ENCODE data around the gene JAM3. TPM values are rescaled to one million over a fixed set of nuclear protein-coding genes. Genes with fewer than 3 reads are reported as not detected.

The JAM3 gene
- total RNA-seq, 1 donor from 2014 or later = 17.6 TPM

DNA sequence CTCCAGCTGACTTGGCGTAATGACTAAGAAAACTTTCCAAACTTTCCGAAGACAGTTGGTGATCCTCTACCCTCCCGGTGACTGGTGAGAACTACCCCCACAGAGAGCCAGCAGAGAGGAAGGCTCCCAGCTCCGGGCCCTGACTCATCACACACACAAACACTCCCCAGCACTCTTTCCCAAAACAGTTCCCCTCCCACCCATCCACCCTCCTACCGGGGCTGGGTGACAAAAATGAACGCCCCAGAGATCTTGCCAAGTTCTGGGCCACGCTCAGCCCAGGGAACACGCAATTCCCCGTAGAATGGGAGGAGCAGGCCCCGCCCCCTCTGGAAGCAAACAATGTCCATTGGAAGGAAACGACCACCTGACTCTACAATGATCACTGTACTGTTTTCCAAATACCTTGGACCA lies 21.3 kb upstream of the JAM3 start:
- Mint-ChIP-seq H3K27me3 (peaks cover 38% of the 10 kb centered on the region), H3K27ac (no peak overlapping the region)
- TF ChIP-seq CTCF (IDR thresholded peaks at IDR 0.05) = no peak

DNA sequence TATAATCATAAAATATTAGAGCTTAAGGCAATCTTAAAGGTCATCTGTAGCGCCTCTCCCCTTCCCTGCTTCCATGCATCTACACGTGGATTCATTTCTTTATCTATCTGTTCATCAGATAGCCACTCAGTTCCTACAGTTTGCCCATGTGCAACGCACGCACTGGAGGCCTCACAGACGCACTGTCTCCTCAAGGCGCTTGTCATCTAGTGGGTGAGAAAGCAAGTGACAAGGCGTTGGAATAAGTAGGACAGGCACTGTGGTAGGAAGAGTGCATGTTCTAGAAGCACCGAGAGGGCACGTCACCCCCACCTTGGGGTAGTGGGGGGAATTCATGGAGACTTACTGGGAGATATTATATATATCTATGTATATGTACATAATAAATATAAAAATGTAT lies 20.8 kb upstream of the JAM3 start:
- peaks cover 2% of the 10 kb centered on the region for H3K4me1 Mint-ChIP-seq
- no peak overlapping the region for H3K27ac Mint-ChIP-seq
- peaks cover 38% of the 10 kb centered on the region for H3K27me3 Mint-ChIP-seq
- H3K36me3 Mint-ChIP-seq (ENCODE audit: low read depth) = no peaks in the 10 kb centered on the region
- ATAC-seq (ENCODE audit: low read depth) (no peak), DNase-seq (no peak)
- ChIA-PET POLR2A (no interaction called here), CTCF (interaction anchor here (1.0 kb wide), 1 partner anchor 9 kb away, joined by 3 read pairs; no protein-coding TSS in a partner anchor)
- H3K4me3 Mint-ChIP-seq = no peak overlapping the region
- TF ChIP-seq CTCF (IDR thresholded peaks at IDR 0.05) = no peak
- H3K9me3 Mint-ChIP-seq = no peaks in the 10 kb centered on the region
- intact Hi-C loops (cut with micrococcal nuclease) = no loop called here

More for the DNA sequence above, 21.3 kb upstream of the JAM3 start:
- peaks cover 2% of the 10 kb centered on the region for H3K4me1 Mint-ChIP-seq
- H3K4me3 Mint-ChIP-seq = no peak overlapping the region
- POLR2A ChIA-PET = no interaction called here
- H3K9me3 Mint-ChIP-seq = no peaks in the 10 kb centered on the region
- intact Hi-C loops (cut with micrococcal nuclease) = no loop called here
- CTCF ChIA-PET = no interaction called here
- ATAC-seq (ENCODE audit: low read depth) (no peak), DNase-seq (no peak)
- H3K36me3 Mint-ChIP-seq (ENCODE audit: low read depth) = no peaks in the 10 kb centered on the region

DNA sequence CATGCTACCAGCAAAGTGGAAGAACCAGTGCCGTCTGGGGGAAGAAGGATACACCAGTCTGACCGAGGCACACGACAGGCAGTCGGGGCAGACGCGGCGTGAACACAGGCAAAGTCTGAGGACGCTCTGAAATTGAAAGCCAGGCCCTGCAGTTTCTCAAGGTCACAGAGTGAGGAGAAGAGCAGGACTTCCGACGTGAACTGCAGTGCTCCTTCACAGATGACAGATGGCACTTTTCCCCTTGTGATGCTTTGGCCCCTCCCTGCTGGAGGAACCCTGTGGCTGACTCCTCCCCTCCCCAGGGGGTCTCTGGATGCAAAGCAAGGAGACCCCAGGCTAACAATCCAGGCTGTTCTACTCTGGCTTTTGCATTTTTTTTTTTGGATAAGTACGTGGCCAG lies 19.6 kb upstream of the JAM3 start:
- Mint-ChIP-seq H3K9me3 (no peaks in the 10 kb centered on the region), H3K27me3 (peaks cover 42% of the 10 kb centered on the region), H3K36me3 (ENCODE audit: low read depth) (no peaks in the 10 kb centered on the region), H3K4me1 (peaks cover 2% of the 10 kb centered on the region), H3K27ac (no peak overlapping the region), H3K4me3 (no peak overlapping the region)
- POLR2A ChIA-PET = no interaction called here
- CTCF ChIA-PET = interaction anchor here (2.3 to 3.4 kb wide), 2 partner anchors 49 to 90 kb away, joined by 28 to 40 read pairs; no protein-coding TSS in a partner anchor
- no peak for TF ChIP-seq CTCF (IDR thresholded peaks at IDR 0.05)
- ATAC-seq (ENCODE audit: low read depth) = no peak
- no peak for DNase-seq
- intact Hi-C loops (cut with micrococcal nuclease) = no loop called here

GRCh38 chr11:134050541-134051383 lies 18.1 kb upstream of the JAM3 start:
- CTCF ChIA-PET = interaction anchor here (0.6 to 3.4 kb wide), 26 partner anchors 8 to 215 kb away, joined by 3 to 40 read pairs (median 5); partner anchors contain the start of gene JAM3
- Mint-ChIP-seq H3K9me3 (no peaks in the 10 kb centered on the region), H3K27me3 (peaks cover 37% of the 10 kb centered on the region), H3K4me1 (peaks cover 2% of the 10 kb centered on the region), H3K4me3 (no peak overlapping the region), H3K27ac (no peak overlapping the region), H3K36me3 (ENCODE audit: low read depth) (no peaks in the 10 kb centered on the region)
- peak; percentile 97 for ATAC-seq (ENCODE audit: low read depth)
- TF ChIP-seq CTCF (IDR thresholded peaks at IDR 0.05) = peak; percentile 70
- DNase-seq = peak; percentile 66
- POLR2A ChIA-PET = interaction anchor here (0.7 to 1.7 kb wide), 3 partner anchors 13 to 48 kb away, joined by 3 to 7 read pairs (median 5); partner anchors contain the start of gene JAM3
- intact Hi-C loops (cut with micrococcal nuclease) = loop anchor here (1.0 to 5.0 kb wide), 6 partner anchors 18 to 194 kb away; no protein-coding TSS in a partner anchor

DNA sequence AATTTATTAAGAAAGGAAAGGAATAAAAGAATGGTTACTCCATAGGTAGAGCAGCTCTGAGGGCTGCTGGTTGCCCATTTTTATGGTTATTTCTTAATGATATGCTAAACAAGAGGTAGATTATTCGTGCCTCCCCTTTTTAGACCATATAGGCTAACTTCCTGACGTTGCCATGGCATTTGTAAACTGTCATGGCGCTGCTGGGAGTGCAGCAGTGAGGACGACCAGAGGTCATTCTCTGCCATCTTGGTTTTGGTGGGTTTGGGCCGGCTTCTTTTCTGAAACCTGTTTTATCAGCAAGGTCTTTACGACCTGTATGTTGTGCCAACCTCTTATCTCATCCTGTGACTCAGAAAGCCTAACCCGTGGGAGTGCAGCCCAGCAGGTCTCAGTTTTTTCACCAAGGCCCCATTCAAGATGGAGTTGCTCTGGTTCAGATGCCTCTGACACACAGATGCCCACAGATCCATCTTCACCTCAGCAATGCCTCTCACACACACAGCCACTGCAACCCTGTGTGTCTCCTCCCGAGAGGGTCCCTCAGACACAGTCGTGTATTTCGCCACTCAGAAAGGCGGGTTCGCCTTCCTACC lies 16.4 kb upstream of the JAM3 start:
- Mint-ChIP-seq H3K9me3 (no peaks in the 10 kb centered on the region), H3K4me1 (peaks cover 2% of the 10 kb centered on the region), H3K27ac (no peak overlapping the region), H3K36me3 (ENCODE audit: low read depth) (no peaks in the 10 kb centered on the region), H3K27me3 (peaks cover 25% of the 10 kb centered on the region), H3K4me3 (no peak overlapping the region)
- TF ChIP-seq CTCF (IDR thresholded peaks at IDR 0.05) = no peak
- CTCF ChIA-PET = interaction anchor here (3.4 kb wide), 1 partner anchor 46 kb away, joined by 28 read pairs; no protein-coding TSS in a partner anchor
- DNase-seq (no peak), ATAC-seq (ENCODE audit: low read depth) (no peak)
- intact Hi-C loops (cut with micrococcal nuclease) = loop anchor here (5.0 kb wide), 1 partner anchor 175 kb away; no protein-coding TSS in a partner anchor
- POLR2A ChIA-PET = no interaction called here

Measured in activated B cell treated with CpG ODN at 0.5 μM for 24 hours (primary cell).